Keratinocyte (primary cell): Measurements from ENCODE around the gene USP14. TPM values are rescaled to one million over a fixed set of nuclear protein-coding genes. Genes with fewer than 3 reads are reported as not detected.

ENCODE experiments used
- DNase-seq: peaks from one replicate; pipeline ENCODE4 v3.0.0-alpha.2; 2011; ENCODE audit warnings: low read depth, missing footprints, low spot score
- FAIRE-seq: peaks from 2 replicates; lab custom pipeline; 2011; peaks lifted over from hg19 to GRCh38; lab: Jason Lieb, UNC
- H2AFZ ChIP-seq: 2 replicates; pipeline ENCODE4 v1.6.0; 2012; ENCODE audit warnings: low read length, control low read depth, inconsistent platforms; ENCODE audit not compliant: control insufficient read depth
- H3K27ac ChIP-seq: 2 replicates; pipeline ENCODE4 v1.5.1; 2011; ENCODE audit warnings: low read length; ENCODE audit not compliant: control insufficient read depth, insufficient read depth
- H3K27me3 ChIP-seq: 3 replicates; pipeline ENCODE4 v1.6.0; 2011; ENCODE audit warnings: low read length; ENCODE audit not compliant: control insufficient read depth, insufficient read depth; ENCODE audit errors: extremely low read depth
- H3K36me3 ChIP-seq, 2 experiments: 2 replicates in 1 of 2; 3 replicates in 1 of 2; pipeline ENCODE4 v1.5.1; 2011; ENCODE audit warnings: low read length in 2 of 2, mild to moderate bottlenecking in 1 of 2; ENCODE audit not compliant: control insufficient read depth in 2 of 2, insufficient read depth in 2 of 2; ENCODE audit errors: extremely low read depth in 1 of 2
- H3K4me1 ChIP-seq: 3 replicates; pipeline ENCODE4 v1.5.1; 2011; ENCODE audit warnings: low read length; ENCODE audit not compliant: control insufficient read depth, insufficient read depth; ENCODE audit errors: extremely low read depth
- H3K4me2 ChIP-seq: 3 replicates; pipeline ENCODE4 v1.6.0; 2011; ENCODE audit warnings: low read depth, low read length; ENCODE audit not compliant: control insufficient read depth, insufficient read depth; ENCODE audit errors: extremely low read depth
- H3K4me3 ChIP-seq, 3 experiments: fragments of 200-600 bp in 1 of 3; sonication (generic) in 1 of 3; 2 replicates in 2 of 3; 3 replicates in 1 of 3; pipeline ENCODE4 v1.5.1; 2011 to 2016; ENCODE audit warnings: low read length in 3 of 3, mild to moderate bottlenecking in 3 of 3, control low read depth in 2 of 3, inconsistent platforms in 1 of 3, low read depth in 1 of 3, mixed read lengths in 1 of 3, mixed run types in 1 of 3, moderate library complexity in 1 of 3; ENCODE audit not compliant: control insufficient read depth in 2 of 3, insufficient read depth in 2 of 3; ENCODE audit errors: extremely low read depth in 1 of 3
- H3K79me2 ChIP-seq: 2 replicates; pipeline ENCODE4 v1.6.0; 2012; ENCODE audit warnings: low read length; ENCODE audit not compliant: control insufficient read depth, insufficient read depth
- H3K9ac ChIP-seq: 3 replicates; pipeline ENCODE4 v1.6.0; 2011; ENCODE audit warnings: low read length; ENCODE audit not compliant: control insufficient read depth, insufficient read depth; ENCODE audit errors: extremely low read depth
- H3K9me1 ChIP-seq: 3 replicates; pipeline ENCODE4 v1.6.0; 2011; ENCODE audit warnings: low read length; ENCODE audit not compliant: control insufficient read depth, insufficient read depth; ENCODE audit errors: extremely low read depth
- H3K9me3 ChIP-seq: 2 replicates; pipeline ENCODE4 v1.5.1; 2012; ENCODE audit warnings: low read depth, low read length; ENCODE audit not compliant: control insufficient read depth
- H4K20me1 ChIP-seq: 3 replicates; pipeline ENCODE4 v1.6.0; 2011; ENCODE audit warnings: low read length; ENCODE audit not compliant: control insufficient read depth, insufficient read depth; ENCODE audit errors: extremely low read depth
- CTCF ChIP-seq, 3 experiments: IDR thresholded peaks in 1 of 3; conservative IDR thresholded peaks in 1 of 3; optimal IDR thresholded peaks in 1 of 3; 2 replicates in 2 of 3; 3 replicates in 1 of 3; pipeline versions ENCODE3 to v1.5.1; 2011; ENCODE audit warnings: low read length in 3 of 3, mild to moderate bottlenecking in 3 of 3, moderate library complexity in 2 of 3, control low read depth in 1 of 3, inconsistent platforms in 1 of 3; ENCODE audit not compliant: insufficient read depth in 2 of 3; ENCODE audit errors: extremely low read depth in 1 of 3
- EZH2 ChIP-seq: IDR thresholded peaks from one replicate; pipeline ENCODE4 v1.6.1; 2012; ENCODE audit warnings: inconsistent platforms, mild to moderate bottlenecking, low read length, moderate library complexity
- dilution Hi-C: fragments of 300-500 bp; cut with MboI; formaldehyde crosslinking; loops from one replicate; pipeline ENCODE4 v1.7.0; 2020; ENCODE audit warnings: low sequenced_read_pairs; ENCODE audit not compliant: extremely low pct_ligation_motif_present
- polyA plus RNA-seq, 5 experiments: library from polyadenylated mRNA; depleted of rRNA in 3 of 5; stranded (reverse) in 3 of 5; stranded (forward) in 1 of 5; unstranded in 1 of 5; fragments of >200 nt; gene quantifications; 1 replicate in 1 of 5; 2 replicates in 3 of 5; 3 replicates in 1 of 5; pipeline versions ENCODE4 v1.2.1 to v1.2.3, GENCODE V29; 2011 to 2012; ENCODE audit warnings: missing spikeins in 2 of 5, low read depth in 1 of 5, low replicate concordance in 1 of 5

USP14 gene
- polyA plus RNA-seq, 1 donor (not counting 4 experiments of a cell fraction or from before 2014, with no cell fraction given) = 62.5 TPM

- Histone ChIP-seq H3K9ac (no peak overlapping the region), H3K27ac (no peak overlapping the region), H3K4me2 (no peak overlapping the region), H2AFZ (no peak overlapping the region), H3K4me3 (no peak overlapping the region), H3K79me2 (no peaks in the 10 kb centered on the region), H3K9me1 (no peaks in the 10 kb centered on the region), H3K4me1 (no peaks in the 10 kb centered on the region), H3K36me3 (peaks cover 5% of the 10 kb centered on the region in 2 experiments), H3K27me3 (no peaks in the 10 kb centered on the region), H4K20me1 (no peaks in the 10 kb centered on the region), H3K9me3 (no peaks in the 10 kb centered on the region)
- dilution Hi-C loops = no loop called here
- TF ChIP-seq CTCF (optimal IDR thresholded peaks at IDR 0.05 in 1 of 3, IDR thresholded peaks at IDR 0.05 in 1 of 3, conservative IDR thresholded peaks at IDR 0.05 in 1 of 3; ENCODE audit: extremely low read depth in 1 of 3, insufficient read depth in 2 of 3, low read length in 3 of 3) (no peak), EZH2 (no peak)
- FAIRE-seq = no peak
- DNase-seq = no peak
Observed at GRCh38 chr18:248053-248452, 89.7 kb downstream of the USP14 start.

- Histone ChIP-seq H2AFZ (no peak overlapping the region), H3K9me3 (no peaks in the 10 kb centered on the region), H3K9ac (no peak overlapping the region), H3K27me3 (no peaks in the 10 kb centered on the region), H3K79me2 (no peaks in the 10 kb centered on the region), H3K36me3 (peaks cover 5 to 9% of the 10 kb centered on the region in 2 experiments), H3K27ac (no peak overlapping the region), H3K4me3 (no peak overlapping the region), H3K4me2 (no peak overlapping the region), H3K9me1 (no peaks in the 10 kb centered on the region), H4K20me1 (no peaks in the 10 kb centered on the region), H3K4me1 (no peaks in the 10 kb centered on the region)
- no peak for TF ChIP-seq EZH2
- TF ChIP-seq CTCF (optimal IDR thresholded peaks at IDR 0.05 in 1 of 3, IDR thresholded peaks at IDR 0.05 in 1 of 3, conservative IDR thresholded peaks at IDR 0.05 in 1 of 3; ENCODE audit: extremely low read depth in 1 of 3, insufficient read depth in 2 of 3, low read length in 3 of 3) = no peak
- dilution Hi-C loops = no loop called here
- FAIRE-seq (no peak), DNase-seq (no peak)
Observed at GRCh38 chr18:250685-251084, 92.3 kb downstream of the USP14 start.
